Skeletal muscle cell (primary cell): ENCODE results near the gene C5orf58.
A peak's percentile ranks its signal among the peaks of the same experiment; 100 is the strongest.

Experiments
- DNase-seq: peaks from one replicate; pipeline ENCODE4 v3.0.0-alpha.2; 2010; ENCODE audit warnings: low read depth
- H3K4me3 ChIP-seq: 2 replicates; pipeline ENCODE4 v1.5.1; 2011; ENCODE audit warnings: low read depth, mild to moderate bottlenecking, control low read depth, low read length, moderate library complexity

The C5orf58 gene

DNA sequence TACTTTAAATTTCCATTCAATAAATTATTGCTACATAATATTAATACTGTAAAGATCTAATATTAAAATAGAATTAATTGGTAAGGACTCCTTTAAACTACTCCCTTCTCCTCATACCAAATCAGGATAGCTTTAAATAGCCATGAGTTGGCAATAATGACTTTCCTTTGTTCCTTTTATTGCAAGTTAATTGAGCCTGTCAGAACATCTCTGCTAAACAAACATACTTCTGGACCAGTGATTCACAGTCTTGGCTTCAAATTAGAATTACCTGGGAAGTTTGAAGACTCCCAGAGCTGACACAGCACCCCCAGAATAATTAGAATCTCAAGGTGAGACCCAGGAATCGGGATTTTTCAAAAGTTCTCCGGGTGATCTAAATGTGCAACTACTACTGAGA is 18.7 kb downstream of the C5orf58 start:
- DNase-seq: no peak

GRCh38 chr5:170252109-170252508 is 19.3 kb downstream of the C5orf58 start:
- DNase-seq: no peak
- no peak overlapping the region for H3K4me3 ChIP-seq

More for the DNA sequence above, 18.7 kb downstream of the C5orf58 start:
- H3K4me3 ChIP-seq: no peak overlapping the region

DNA sequence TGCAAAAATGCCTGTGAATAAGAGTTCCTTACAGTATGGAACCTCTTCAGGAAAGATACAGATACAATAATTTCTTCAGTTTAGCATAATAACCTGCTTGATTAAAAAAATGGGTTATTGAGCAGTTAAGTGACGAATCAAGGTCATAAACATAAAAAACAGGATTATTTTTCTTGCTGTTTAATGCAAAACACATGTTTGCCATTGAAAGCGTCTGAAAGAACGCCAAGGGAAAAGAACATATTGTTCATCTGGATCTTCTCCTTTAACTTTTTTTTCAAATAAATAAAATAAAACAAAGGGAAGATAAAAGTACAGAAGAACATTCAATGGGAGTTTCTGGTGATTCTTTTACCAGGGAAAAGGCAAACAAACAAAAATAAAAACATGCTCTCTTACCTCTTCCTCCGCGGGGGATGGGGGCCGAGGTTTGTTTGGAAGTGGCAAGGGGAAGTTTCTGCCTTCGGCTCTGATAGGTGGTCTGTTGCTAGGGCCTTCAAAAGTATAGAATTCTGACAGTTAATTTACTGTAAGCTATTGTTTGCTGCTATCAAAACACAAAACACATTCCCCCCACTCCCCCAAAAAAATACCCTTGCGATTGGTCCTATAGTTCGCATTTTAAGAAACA is 20.1 kb downstream of the C5orf58 start:
- peak; percentile 8 for DNase-seq
- H3K4me3 ChIP-seq: no peak overlapping the region

DNA sequence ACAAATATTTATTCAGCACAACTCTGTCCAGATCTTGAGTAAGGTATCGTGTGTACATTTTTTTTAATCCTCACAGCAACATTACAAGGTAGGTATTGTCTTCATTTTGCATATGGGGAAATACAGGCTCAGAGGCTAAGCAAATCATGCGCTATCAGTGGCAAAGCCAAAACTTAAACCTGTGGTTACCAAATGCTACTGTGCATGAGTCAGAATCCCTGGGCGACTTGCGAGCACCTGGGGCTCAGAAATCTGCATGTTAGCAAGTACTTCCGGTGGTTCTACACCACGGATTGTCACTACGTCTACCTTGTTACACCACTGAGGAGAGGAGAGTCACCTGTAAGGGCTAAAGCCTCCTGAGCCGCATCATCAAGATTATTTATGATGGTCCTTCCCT is 21.3 kb downstream of the C5orf58 start:
- H3K4me3 ChIP-seq: no peak overlapping the region
- no peak for DNase-seq

DNA sequence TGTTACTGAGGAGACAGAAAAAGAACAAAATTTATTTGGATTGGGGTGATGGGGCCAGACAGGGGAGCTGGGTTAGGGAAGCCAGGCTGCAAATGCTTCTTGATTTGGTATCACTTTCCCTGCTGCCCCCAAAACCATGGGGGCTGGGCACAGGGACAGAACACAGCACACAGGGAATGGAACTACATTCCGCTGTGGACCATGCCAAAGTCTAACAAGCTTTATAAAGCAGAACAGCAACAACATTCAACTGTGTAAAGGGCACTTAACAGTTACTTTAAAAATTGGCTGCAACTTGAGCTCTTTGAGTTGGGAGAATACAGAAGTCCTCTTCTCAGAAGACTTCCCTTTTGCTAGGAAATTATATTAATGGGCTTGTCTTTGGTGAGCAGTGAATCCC is 23.8 kb downstream of the C5orf58 start:
- H3K4me3 ChIP-seq: no peak overlapping the region
- DNase-seq: no peak

GRCh38 chr5:170257370-170257769 is 24.6 kb downstream of the C5orf58 start:
- no peak for DNase-seq
- H3K4me3 ChIP-seq: no peak overlapping the region

DNA sequence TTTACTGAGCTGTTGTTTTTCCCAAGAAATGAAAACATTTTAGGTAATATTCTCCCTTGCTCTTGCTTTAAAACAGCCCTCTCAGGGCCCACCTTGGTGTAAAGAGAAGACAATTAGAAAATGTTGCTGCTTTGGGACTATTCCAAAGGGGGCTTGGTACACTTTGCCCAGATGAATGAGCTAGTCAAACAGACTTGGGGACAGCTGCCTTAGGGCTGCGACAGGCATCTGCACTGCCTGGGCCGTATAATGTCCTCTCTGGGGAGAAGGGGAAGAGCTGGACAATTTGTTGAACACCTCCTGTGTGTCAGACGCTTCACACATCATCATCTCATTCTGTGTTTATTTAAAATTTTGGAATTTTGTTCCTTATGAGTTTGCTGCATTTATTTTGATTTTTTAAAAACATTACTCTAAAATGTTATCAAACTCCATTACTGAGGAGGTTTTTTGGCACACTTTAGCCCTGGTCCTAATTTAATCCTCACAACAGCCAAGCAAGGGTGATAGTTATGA is 28.8 kb downstream of the C5orf58 start:
- H3K4me3 ChIP-seq: no peak overlapping the region
- DNase-seq: no peak

DNA sequence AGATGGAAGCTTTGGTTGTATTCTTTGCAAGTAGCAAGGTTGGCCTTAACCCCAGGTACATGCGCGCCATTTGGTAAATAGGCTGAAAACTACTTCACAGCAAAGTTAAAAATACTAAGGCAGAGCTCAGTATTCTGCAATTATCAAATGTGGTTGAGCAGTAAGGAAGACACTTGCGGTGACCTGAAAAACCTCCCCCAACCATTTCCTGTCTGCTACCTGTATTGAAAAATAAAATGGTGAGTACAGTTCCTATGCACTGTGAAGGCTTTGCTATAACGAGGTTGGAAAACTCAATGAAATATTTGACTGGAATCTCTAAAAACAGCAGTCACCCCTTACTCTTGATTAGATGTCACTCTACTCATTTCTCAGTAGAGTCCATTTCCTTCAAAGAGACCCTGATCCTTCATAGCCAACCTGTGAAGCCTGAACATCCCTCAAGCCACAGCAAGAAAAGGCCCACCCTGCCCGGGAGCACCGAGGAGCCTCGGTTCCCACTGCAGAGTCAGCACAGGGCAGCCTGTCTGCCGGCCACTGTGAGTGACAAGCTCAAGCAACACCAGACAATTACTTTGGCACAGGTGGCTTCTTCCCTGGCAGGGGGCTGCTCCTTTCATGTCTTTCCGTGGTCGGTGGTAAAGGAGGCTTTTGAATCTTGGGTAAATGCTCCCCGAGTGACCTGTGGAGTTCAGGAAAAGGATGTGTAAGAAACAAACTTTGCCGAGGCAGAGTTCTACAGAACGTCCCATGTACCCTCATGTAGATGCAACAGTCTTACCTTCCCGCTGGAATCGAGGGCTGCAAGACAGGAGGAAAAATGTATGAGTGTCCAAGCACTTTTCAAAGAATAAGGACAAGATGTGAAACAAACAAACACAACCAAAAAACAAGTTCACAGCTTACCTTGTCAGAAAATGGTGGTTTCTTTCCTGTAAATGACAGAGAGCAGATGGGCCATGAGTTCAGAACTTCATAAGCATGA is 29.6 kb downstream of the C5orf58 start:
- no peak for DNase-seq
- no peak overlapping the region for H3K4me3 ChIP-seq

DNA sequence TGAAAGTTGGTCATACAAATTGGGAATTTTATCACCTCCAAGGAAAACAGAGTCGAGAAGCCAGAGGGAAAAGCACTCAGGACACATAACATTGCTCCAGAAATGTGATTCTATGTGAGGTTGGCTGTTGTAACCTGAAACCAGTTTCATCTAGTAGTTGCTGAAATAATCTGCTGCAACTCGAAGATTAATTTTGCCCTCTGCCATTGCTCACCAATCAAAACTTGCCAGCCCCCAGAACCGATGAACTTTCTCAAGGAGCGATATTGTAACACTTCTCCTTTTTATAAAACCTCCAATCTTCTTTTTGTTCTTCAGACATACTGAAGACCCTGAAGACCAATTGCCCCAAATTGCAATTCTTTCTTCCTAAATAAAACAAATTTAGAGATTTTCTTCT is 31.1 kb downstream of the C5orf58 start:
- no peak overlapping the region for H3K4me3 ChIP-seq
- DNase-seq: no peak

DNA sequence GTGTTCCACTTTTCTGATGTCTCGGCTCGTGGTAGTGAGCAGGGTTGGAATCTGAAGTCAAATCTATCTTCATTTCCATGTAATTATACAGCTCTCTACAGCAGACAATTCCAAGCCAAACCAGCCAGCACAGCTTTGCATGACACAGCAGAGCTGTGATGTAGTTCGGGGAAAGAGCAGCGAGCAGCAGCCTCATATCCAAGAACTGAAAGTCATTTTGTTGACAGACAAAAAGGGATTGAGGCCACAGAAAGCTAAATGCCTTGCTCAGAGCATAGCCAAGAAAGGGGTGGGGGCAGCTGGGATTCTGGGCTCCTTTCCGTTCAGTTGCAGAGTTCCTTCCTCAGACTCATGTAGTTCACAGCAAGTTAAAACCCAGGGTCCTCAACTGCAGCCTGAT is 32.7 kb downstream of the C5orf58 start:
- no peak for DNase-seq
- no peak overlapping the region for H3K4me3 ChIP-seq

DNA sequence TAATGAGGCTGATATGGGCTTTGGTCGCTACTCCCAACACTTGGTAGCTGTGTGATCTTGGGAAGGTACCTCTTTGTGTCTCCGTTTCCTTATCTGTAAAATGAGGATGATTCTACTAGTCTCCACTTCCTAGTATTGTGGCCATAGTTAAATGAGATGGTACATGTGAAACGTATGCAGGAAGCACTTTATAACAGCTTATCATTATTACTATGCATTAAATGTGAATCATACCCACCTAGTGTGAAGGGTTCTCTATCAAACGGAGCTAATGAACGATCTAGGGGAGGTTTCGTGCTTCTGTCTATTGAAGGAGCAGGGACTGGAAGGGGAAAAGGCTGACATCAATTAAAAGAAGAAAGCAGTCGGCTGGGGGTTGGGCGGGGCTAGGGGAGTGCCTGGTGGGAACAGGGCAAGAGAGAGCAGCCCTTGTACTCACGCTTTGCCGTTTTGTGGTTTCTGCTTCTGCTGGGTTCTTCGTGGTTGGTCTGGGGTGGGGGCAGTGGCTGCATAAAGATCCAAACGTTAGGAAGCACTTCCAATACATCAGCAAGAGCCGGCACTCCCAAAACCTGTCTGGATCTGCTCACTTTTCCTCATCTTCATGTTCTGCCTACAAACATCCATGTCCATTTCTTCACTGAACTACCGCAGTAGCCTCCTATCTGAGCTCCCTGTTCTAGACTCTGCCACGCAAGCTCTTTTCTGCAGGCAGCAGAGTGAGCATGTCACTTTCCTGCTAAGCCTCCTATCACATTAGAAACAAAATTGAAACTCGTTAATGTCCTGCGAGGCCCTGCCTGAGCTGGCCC is 34.0 kb downstream of the C5orf58 start:
- no peak for DNase-seq
- H3K4me3 ChIP-seq: no peak overlapping the region

GRCh38 chr5:170267431-170268152 is 34.8 kb downstream of the C5orf58 start:
- no peak overlapping the region for H3K4me3 ChIP-seq

DNA sequence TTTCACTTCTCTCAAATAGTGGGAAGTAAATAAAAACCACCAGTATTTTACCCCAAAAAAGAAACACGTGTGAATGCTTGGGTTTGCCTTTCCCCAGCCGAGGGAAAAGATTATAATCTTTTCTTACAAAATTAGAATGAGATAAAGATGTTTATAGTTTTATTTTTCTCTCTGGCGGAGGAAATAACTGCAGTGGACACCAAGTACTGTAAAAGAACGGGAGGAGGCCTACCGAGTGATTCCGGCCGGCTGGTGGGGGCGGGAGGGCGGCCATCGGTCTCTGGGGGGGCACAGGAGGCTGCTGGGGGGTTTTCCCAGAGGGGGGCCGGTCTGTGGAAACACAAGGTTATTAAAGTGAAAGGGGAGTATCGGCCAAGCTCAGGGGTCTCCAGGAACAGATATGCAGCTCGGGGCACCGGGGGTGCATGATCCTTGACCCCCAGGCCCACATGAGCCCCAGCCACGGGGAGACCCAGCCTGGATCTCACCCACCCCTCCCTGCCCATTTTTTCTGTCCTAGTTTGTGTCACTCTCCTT is 35.4 kb downstream of the C5orf58 start:
- no peak for DNase-seq
- no peak overlapping the region for H3K4me3 ChIP-seq

More at GRCh38 chr5:170267431-170268152, 34.8 kb downstream of the C5orf58 start:
- DNase-seq: peak; percentile 29

GRCh38 chr5:170268884-170269283 is 36.1 kb downstream of the C5orf58 start:
- no peak overlapping the region for H3K4me3 ChIP-seq
- no peak for DNase-seq

- no peak for DNase-seq
- H3K4me3 ChIP-seq: no peak overlapping the region
Observed at GRCh38 chr5:170269579-170269978, 36.8 kb downstream of the C5orf58 start.

GRCh38 chr5:170270293-170271069 is 37.7 kb downstream of the C5orf58 start:
- no peak overlapping the region for H3K4me3 ChIP-seq
- DNase-seq: no peak

GRCh38 chr5:170273968-170274710 is 41.4 kb downstream of the C5orf58 start:
- no peak overlapping the region for H3K4me3 ChIP-seq
- no peak for DNase-seq
